ENCODE data around the gene B4GALT5. TPM values are rescaled to one million over a fixed set of nuclear protein-coding genes. Genes with fewer than 3 reads are reported as not detected.

B4GALT5 gene
- total RNA-seq, 1 experiment from 2014 or later, result 77.0 TPM

DNA sequence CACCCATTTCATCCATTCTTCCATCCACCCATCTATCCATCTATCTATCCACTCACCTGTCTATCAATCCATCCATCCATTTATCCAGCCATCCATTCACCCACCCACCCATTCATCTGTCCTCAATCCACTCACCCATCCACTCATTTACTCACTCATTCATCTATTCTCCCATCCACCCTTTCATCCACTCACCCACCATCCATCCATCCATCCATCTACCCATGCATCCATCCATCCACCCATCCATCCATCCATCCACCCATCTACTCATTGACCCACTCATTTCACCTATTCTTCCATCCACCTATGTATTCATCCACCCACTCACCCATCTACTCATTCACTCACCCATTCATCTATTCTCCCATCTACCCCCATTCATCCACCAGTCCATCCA, 121.6 kb downstream of the B4GALT5 start:
- Mint-ChIP-seq H3K27ac (no peak overlapping the region), H3K9me3 (no peaks in the 10 kb centered on the region; a peak in 1 of 5 replicates), H3K4me3 (no peak overlapping the region), H3K36me3 (ENCODE audit: insufficient read depth in 1 of 3, low read depth in 3 of 3) (no peaks in the 10 kb centered on the region), H3K27me3 (ENCODE audit: low read depth) (peaks cover 5% of the 10 kb centered on the region), H3K4me1 (peaks cover 3 to 7% of the 10 kb centered on the region in 2 experiments; a peak in 2 of 4 replicates)
- no peak overlapping the region for H2BK5ac ChIP-seq (ENCODE audit: insufficient read length, low read length)
- no peaks in the 10 kb centered on the region for H3K9me3 ChIP-seq (ENCODE audit: control insufficient read depth, low read depth, low read length)
- no peaks in the 10 kb centered on the region for H3K27me3 ChIP-seq (ENCODE audit: insufficient read depth, low read length)
- H3K79me1 ChIP-seq (ENCODE audit: insufficient read depth, low read depth, low read length, poor library complexity, severe bottlenecking), result no peaks in the 10 kb centered on the region
- no peak overlapping the region for H3K4ac ChIP-seq (ENCODE audit: low read depth, low read length)
- H3K14ac ChIP-seq (ENCODE audit: insufficient read depth, low read length), result no peak overlapping the region
- no peak overlapping the region for H3T11ph ChIP-seq (ENCODE audit: low read length)
- no peaks in the 10 kb centered on the region for H3K4me1 ChIP-seq (ENCODE audit: insufficient read depth, low read length)
- no peak overlapping the region for H3K9ac ChIP-seq (ENCODE audit: extremely low read depth, insufficient read length, low read length)
- TF ChIP-seq, protein P1, sequence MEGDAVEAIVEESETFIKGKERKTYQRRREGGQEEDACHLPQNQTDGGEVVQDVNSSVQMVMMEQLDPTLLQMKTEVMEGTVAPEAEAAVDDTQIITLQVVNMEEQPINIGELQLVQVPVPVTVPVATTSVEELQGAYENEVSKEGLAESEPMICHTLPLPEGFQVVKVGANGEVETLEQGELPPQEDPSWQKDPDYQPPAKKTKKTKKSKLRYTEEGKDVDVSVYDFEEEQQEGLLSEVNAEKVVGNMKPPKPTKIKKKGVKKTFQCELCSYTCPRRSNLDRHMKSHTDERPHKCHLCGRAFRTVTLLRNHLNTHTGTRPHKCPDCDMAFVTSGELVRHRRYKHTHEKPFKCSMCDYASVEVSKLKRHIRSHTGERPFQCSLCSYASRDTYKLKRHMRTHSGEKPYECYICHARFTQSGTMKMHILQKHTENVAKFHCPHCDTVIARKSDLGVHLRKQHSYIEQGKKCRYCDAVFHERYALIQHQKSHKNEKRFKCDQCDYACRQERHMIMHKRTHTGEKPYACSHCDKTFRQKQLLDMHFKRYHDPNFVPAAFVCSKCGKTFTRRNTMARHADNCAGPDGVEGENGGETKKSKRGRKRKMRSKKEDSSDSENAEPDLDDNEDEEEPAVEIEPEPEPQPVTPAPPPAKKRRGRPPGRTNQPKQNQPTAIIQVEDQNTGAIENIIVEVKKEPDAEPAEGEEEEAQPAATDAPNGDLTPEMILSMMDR (conservative IDR thresholded peaks at IDR 0.05), result no peak
- H3K4me2 ChIP-seq (ENCODE audit: insufficient read depth, insufficient read length, low read length), result no peak overlapping the region
- no peak overlapping the region for H3K23ac ChIP-seq (ENCODE audit: insufficient read length, low read depth, low read length)
- H2BK12ac ChIP-seq (ENCODE audit: insufficient read length, low read depth, low read length), result no peak overlapping the region
- no peak overlapping the region for H4K91ac ChIP-seq (ENCODE audit: insufficient read length, low read depth, low read length)
- H3K79me2 ChIP-seq (ENCODE audit: insufficient read depth, low read length), result no peaks in the 10 kb centered on the region
- no peaks in the 10 kb centered on the region for H4K20me1 ChIP-seq (ENCODE audit: control insufficient read depth, insufficient read depth, insufficient read length)
- no peaks in the 10 kb centered on the region for H3K23me2 ChIP-seq (ENCODE audit: insufficient read length, low read depth, low read length, poor library complexity, severe bottlenecking)
- no peak overlapping the region for H2BK20ac ChIP-seq (ENCODE audit: low read depth, low read length, poor library complexity, severe bottlenecking)
- no peak for DNase-seq
- no peak overlapping the region for H2BK15ac ChIP-seq (ENCODE audit: low read depth, low read length)
- no peak overlapping the region for H2AK5ac ChIP-seq (ENCODE audit: insufficient read length, low read length)
- no peak overlapping the region for H3K18ac ChIP-seq (ENCODE audit: insufficient read length, low read depth, low read length)
- no peak overlapping the region for H4K5ac ChIP-seq (ENCODE audit: insufficient read length, low read depth, low read length)
- no peak overlapping the region for H2BK120ac ChIP-seq (ENCODE audit: low read depth, low read length, poor library complexity, severe bottlenecking)
- no peak overlapping the region for H3K56ac ChIP-seq (ENCODE audit: insufficient read length, low read depth, low read length)
- H3K27ac ChIP-seq (ENCODE audit: insufficient read length, low read depth, low read length), result no peak overlapping the region
- no peak overlapping the region for H4K8ac ChIP-seq (replicated peaks; ENCODE audit: insufficient read length, low read depth, low read length)
- H2AFZ ChIP-seq (ENCODE audit: low read length), result no peak overlapping the region
